Measurements from ENCODE around the gene RNF213.
A peak's percentile ranks its signal among the peaks of the same experiment; 100 is the strongest.
"Not testable (repeated sequence)": the region's sequence is repeated elsewhere in the genome, so short reads cannot be mapped to it uniquely, and the experiment has no call there.

Gene RNF213

DNA sequence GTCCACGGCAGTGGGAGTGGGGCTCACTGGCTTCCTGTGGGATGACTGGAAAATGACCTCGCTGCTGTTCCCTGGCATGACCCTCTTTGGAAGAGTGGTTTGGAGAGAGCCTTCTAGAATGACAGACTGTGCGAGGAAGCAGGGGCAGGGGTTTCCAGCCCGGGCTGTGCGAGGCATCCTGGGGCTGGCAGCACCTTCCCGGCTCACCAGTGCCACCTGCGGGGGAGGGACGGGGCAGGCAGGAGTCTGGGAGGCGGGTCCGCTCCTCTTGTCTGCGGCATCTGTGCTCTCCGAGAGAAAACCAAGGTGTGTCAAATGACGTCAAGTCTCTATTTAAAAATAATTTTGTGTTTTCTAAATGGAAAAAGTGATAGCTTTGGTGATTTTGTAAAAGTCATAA, 7.8 kb upstream of the RNF213 start:
- no peak for DNase-seq (ENCODE audit: low spot score)

DNA sequence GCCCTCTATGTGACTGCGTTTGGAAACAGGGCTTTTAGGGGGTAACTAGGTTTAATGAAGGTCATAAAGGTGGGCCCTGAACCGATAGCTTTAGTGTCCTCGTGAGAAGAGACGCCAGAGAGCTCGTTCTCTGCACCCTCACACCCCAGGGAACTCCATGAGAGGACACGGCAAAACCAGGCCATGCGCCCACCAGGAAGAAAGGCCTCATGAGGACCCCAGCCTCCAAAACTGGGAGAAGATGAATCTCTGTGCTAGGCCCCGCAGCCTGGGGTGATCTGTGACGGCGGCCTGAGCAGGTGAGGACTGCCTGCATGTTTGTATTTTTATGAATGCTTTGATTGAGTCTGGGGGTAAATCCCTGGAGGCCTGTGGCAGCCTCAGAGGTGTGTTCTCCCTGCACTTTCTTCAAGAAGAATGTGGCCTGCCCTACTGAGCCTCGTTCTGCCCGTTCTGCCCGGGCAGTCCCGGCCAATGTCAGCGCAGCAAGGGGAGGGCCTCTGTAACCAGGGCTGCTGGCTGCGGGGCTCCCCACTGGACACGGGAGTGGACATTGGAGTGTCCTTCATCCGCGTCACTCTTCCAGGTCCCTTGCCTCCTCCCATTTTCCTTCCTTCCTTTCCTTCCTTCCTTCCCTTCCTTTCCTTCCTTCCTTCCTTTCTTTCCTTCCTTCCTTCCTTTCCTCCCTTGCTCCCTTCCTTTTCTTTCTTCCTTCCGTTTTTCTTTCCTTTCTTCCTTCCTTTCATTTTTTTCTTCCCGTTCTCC, 6.8 kb upstream of the RNF213 start:
- no peak for DNase-seq (ENCODE audit: low spot score)

DNA sequence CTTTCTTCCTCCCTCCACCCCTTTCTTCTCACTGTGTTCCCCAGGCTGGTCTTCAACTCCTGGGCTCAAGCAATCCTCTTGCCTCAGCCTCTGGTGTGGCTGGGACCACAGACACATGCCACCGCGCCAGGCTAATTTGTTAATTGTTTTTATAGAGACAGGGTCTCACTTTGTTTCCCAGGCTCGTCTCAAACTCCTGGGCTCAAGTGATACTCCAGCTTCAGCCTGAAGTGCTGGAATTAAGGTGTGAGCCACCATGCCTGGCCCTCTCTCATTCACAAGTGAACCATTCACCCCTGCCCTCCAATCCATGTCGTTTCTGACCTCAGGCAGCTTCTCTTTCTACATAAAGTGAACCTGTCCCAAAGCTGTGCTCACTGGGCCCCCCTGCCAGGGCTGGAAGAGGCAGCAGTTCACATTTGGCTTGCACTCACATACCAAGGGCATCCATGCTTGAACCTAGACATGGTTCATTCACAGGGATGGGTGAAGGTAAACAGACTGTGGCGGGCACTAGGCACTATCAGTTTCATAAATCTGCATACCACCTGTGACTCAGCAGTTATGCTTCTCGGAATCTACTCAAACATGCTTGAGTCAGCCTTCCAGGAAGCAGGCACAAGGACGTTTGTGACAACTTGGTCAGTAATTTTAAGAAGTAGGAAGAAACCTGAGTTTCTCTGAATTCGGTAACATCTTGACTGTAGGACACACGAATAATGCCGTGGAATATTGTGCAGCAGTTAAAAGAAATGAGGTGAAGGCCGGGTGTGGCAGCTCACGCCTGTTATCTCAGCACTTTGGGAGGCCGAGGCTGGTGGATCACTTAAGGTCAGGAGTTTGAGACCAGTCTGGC, 6.0 kb upstream of the RNF213 start:
- peak; percentile 92 for DNase-seq (ENCODE audit: low spot score)

DNA sequence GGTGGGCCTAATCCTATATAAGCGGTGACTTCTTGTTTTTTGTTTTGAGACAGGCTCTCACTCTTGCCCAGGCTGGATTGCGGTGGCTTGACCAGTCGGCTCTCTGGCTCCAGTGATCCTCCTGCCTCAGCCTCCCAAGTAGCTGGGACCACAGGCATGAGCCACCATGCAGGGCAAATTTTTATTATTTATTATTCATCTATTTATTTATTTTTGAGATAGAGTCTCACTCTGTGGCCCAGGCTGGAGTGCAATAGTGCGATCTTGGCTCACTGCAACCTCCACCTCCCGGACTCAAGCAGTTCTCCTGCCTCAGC, 4.7 kb upstream of the RNF213 start:
- no peak for DNase-seq (ENCODE audit: low spot score)

DNA sequence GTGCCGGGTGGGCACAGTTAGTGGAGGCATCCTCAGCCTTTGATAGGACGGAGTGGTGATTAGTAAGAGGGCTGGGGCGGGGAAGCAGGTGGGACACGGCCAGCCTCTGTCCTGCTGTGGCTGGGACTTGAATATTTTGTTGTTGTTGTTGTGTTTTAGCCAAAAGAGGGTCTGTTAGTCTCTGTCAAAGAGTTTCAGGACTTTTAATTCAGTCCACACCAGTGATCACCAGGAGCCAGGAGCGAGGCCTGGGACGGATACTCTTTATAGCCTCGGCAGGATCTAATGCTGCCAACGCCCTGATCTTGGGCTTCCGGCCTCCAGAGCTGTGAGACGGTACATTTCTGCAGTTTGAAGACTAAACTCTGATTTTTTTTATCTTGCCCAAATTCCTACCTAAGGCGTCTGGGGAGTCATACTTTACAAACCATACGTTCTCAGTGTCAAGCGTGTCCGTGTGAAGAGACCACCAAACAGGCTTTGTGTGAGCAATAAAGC, 2.9 kb upstream of the RNF213 start:
- DNase-seq (ENCODE audit: low spot score): no peak

DNA sequence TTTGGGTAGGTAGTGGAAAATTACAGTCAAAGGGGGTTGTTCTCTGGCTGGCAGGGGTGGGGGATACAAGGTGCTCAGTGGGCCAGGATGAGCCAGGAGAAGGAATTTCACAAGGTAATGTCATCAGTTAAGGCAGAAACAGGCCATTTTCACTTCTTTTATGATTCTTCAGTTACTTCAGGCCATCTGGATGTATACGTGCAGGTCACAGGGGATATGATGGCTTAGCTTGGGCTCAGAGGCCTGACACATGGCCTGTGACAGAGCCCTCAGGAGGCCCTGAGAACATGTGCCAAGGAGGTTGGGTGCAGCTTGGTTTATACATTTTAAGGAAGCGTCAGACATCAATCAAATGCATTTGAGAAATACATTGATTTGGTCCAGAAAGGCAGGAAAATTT, 2.4 kb upstream of the RNF213 start:
- not testable (repeated sequence) for DNase-seq (ENCODE audit: low spot score)

DNA sequence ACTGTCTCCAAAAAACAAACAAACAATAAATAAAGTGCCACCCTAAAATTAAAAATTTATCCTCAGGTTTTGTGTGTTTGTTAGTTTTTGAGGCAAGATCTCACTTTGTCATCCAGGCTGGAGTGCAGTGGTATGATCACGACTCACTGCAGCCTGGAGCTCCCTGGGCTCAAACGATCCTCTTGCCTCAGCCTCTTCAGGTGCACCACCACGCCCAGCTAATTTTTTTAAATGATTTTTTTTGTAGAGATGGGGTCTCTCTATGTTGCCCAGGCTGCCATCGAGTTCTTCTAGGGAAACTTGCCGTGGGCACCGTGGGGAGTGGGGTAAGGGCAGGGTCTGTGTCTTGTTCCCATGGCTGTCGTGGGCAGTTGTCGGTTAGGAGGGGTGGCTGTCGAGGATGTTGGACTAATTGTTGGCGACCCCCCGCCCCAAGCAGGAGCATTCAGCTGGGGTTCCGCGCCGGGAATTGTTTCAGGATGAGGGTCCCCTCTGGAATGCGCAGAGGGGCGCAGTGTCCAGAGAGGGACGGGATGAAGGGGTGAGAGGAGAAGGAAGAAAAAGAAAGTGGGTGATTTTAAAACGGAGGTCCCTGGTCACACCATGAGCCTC, 1.1 kb upstream of the RNF213 start:
- no peak for DNase-seq (ENCODE audit: low spot score)

DNA sequence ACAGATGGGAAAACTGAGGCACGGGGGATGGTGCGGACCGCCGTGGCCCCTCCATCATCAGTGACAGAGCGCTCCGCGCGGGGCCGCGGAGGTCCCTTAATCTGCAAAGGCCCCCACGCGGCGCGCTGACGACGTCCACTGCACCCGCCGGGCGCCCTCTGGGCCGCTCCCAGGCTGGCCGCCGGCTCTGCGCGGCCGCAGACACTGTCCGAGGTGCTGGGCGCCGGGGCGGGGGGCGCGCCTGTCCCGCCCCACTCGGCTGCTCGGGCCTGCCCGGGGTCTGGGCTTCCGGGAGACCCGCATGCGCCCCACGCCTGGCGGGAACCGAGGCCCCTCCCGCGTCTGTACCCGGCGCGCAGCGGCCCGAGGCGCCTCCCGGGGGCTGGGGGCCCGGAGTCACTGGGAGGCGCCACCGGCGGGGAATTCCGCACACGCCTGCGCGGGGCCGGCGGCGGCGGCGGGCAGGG, 550 bp upstream of the RNF213 start:
- peak; percentile 96 for DNase-seq (ENCODE audit: low spot score)

DNA sequence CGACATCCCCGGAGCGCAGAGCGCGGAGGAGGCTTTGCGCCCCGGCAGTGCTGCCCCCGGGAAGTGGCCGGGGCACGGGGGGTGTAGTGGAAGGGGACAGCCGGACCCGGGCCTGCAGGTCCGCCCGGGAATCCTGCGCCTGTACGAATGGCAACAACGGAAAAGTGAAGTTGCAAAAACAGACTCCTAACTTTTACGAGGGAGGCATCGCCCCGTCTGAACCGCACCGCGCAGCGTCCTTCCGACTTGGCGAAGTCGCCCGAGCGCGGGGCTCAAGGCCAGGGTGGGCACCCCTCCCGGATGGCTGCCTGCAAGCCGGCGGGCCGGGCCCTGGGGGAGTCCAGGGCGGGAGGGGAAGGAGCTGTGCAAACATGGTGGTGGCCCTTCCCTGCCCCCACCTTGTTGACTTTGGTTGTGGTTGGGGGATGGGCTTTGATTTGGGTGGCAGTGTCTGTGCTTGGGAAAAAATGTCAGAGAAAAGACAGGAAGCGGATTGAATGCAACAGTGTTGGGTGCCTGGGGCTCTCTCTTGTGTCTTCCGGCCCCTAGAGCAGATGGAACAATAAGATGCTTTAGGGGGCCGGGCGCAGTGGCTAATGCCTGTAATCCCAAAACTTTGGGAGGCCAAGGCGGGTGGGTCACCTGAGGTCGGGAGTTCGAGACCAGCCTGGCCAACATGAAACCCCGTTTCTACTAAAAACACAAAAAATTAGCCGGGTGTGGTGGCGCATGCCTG, 675 bp downstream of the RNF213 start:
- DNase-seq (ENCODE audit: low spot score): peak; percentile 69

DNA sequence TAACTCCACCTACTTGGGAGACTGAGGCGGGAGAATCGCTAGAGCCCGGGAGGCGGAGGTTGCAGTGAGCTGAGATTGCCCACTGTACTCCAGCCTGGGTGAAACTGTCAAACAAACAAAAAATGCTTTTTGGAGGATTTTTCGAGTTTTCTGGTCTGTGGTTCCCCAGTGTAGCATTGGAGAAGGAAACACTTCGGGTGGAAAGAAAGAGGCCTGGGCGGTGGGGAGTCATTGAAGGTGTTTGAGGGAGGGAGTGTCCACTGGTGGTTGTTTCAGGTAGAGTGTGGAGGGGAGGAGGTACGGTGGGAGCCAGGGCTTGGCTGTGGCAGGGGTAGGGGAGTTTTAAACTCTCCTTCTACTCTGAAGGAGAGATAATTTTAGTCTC, 1.2 kb downstream of the RNF213 start:
- no peak for DNase-seq (ENCODE audit: low spot score)

DNA sequence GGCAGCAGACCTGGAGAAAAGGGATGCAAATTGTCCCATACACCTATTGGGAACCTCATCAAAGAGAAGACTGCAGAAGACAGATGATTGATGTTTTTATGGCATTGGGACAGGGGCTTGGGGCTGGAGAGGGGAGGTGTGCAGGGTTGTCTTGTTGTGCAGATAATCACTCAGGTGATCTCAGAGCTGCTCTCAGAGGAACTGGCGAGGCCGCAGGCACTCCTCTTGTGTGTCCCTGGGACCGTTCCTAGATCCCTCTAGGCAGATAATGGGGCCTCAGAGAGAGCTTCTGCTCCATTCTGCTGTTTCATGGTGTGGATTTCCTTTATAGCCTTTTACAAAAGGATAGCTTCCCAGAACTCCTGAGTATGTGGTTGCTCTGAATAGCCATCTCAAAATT, 1.6 kb downstream of the RNF213 start:
- DNase-seq (ENCODE audit: low spot score): no peak

DNA sequence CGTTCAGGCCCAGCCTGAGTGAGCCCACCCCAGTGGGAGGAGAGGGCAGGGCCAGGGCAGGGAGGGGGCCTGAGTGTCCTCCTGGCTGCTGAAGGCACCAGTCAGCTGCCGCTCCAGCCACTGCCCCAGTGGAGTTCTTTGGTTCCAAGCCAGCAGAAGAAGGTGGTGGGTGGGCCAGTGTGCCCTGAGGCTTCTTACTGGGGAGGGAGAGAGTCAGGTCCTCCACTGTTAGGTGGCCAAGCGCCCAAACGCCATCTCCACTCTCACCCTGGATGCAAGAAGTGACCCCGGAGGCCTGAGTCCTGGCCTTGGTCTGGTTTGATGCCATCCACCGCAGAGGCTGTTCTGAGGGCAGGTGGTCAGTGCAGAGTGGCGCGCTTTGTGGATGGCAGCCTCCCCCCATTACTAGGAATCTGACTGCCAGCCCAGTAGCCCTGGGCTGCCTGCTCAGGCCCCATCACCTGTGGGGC, 2.2 kb downstream of the RNF213 start:
- no peak for DNase-seq (ENCODE audit: low spot score)

DNA sequence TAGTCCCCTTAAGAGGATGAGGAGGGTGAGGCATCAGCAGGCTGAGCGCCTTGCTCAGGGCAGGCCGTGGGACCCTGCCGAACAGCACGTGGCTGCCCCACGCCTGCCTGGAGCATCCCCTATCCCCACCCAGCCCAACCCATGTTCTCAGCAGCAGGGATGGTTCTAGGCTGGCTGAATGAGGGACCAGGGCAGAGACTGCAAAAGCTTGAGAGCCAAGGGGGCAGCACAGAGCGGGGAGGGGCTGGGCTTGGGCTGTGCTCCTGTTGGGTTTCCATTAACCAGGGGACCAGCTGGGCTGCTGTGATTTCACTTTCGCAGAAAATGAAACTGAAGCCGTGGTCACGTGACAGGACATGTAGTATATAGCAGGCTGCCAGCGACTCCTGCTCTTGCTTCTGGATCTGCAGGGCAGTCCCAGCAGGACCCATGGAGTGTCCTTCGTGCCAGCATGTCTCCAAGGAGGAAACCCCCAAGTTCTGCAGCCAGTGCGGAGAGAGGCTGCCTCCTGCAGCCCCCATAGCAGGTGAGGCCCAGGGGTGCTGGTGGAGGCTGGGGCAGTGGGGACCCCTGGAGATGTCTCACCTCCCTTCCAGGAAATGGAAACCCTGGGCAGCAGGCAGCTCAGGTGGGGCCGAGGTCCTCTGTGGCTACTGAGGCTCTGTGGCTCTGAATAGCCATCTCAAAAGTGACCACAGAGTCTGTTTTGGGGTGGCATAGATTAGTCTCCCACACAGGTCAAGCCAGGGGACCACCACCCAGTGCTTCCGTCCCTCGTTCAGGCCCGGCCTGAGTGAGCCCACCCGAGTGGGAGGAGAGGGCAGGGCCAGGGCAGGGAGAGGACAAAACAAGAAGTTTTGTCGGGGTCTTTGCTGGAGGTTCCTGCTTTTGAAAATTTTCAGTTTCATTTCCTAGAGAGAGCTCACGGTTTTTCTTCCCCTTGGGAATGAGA, 2.9 kb downstream of the RNF213 start:
- DNase-seq (ENCODE audit: low spot score): peak; percentile 96

DNA sequence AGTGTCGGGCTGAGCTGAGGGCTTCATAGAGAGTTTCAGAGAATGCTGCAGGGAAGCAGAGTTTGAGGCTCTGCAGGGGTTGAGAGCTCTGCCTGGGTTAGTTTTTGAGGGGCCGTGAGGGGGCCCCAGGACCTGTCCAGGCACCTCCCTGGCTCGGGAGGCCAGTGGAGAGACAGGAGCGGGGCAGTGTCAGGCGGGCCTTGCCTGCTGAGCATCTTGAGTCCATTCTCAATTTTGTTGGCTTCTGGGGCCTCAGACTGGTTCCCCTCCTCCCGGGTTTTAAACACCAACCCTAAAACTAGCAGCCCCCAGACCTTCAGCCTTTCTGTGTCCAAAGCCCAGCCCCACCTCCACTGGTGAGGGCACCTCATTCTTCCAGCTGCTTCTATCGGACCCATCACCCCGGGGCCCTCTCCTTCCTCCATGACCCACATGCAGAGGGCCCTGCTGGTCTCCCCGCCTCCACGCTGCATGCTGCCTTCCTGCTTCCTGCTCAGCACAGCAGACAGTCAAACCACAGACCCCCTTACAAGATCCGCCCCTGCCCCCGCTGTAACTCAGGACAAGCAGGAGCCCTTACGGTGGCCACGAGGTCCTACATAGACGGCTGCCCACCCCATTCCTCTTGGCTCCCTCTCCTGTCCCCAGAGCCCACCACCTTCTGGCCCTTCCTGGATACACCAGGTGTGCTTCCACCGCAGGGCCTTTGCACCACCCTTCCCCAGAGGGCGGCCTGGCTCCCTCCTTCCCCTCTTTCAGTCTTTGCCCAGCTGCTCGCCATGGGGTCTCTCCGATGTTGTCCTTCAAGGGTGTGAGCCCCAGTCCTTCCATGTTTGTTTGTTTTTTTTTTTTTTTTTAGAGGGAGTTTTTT, 3.8 kb downstream of the RNF213 start:
- no peak for DNase-seq (ENCODE audit: low spot score)

DNA sequence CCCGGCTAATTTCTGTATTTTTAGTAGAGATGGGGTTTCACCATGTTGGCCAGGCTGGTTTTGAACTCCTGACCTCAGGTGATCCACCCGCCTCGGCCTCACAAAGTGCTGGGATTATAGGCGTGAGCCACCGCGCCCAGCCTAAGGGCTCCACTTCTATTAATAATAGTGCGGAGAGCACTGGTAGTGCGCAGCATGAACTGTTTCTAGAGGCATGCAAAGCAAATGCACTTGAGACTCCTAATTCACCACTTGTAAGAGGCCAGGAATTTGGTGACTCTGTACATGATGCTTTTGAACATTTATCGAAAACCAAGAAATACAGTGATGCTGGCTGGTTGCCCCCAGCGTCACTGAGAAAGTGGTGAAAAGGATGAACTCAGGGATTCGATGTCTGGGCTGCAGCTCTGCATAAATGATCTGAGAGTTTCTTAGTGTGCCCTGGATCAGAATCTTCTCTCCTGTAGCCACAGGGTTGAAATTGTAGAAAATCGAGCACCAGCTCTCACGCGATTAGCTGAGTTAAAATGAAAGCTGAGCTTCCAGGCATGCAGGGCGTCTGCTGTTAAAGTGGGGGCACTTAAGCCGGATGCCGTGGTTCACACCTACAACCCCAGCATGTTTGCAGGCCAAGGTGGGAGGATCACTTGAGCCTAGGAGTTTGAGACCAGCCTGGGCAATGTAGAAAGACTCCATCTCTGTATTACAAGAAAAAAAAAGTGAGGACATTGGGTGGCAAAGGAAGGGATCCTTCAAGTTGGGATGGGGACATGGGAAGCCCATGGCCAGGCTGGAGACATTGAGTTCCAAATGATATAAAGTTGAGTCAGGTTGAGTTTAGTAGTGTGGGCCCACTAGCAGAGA, 4.8 kb downstream of the RNF213 start:
- DNase-seq (ENCODE audit: low spot score): no peak

DNA sequence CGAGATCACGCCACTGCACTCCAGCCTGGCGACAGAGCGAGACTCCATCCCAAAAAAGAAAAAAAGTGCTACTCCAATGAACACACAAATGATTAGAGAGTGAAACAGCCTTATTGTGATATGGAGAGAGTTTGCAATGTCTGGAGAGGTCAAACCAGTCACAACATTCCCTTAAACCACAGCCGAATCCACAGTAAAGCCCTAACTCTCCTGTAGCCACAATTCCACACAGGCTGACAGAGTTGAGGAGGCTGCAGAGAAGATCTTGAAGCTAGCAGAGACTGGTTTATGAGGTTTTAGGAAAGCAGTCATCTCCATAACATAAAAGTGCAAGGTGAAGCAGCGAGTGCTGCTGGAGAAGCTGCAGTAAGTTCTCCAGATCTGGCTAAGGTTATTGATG, 6.7 kb downstream of the RNF213 start:
- DNase-seq (ENCODE audit: low spot score): no peak

DNA sequence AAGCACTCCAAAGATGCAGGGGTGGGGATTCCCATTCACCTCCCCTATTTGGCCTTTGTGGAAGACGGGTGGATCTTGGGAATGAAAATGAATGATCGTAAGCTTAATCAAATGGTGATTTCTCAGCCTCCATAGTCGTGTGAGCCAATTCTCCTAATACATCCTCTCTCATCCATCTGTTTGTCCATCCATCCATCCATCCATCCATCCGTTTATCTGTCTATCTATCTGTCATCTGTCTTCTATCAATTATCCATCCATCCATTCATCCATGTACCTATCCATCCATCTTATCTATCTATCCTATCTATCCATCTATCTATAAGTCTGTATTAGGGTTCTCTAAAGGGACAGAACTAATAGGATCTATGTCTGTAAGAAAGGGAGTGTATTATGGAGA, 7.8 kb downstream of the RNF213 start:
- no peak for DNase-seq (ENCODE audit: low spot score)

DNA sequence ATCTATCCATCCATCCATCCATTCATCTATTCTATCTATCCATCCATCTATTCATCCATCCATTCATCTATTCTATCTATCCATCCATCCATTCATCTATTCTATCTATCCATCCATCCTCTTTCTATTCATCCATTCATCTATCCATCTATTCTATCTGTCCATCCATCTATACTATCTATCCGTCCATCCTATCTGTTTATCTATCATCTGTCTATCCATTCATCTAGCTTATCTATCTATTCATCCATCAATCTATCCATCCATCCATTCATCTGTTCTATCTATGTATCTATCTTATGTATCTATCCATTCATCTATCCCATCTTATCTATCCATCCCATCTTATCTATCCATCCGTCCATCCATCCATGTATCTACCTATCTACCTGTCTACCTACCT, 8.8 kb downstream of the RNF213 start:
- DNase-seq (ENCODE audit: low spot score): no peak

DNA sequence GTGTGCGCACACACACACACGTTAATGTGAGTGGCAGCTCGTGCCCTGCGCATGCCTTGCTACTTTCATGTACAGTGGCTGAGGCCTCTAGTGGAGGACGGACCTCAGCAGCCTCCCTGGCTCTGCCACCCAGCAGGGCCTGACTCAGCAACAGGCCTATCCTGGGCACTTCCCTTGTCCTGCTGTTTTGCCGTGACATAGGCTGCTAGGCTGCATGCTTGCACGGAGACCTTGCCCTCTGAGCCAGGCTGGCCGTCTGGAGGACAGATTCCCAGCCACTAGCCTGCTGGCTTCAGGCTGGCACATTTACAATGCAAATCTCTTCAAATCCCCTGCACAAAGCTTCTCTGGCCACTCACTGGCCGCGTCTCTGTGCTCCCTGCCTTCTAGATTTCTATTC, 9.5 kb downstream of the RNF213 start:
- no peak for DNase-seq (ENCODE audit: low spot score)

Measured in hepatic stellate cell (primary cell).